Left hindlimb (tissue), 1 donor: ENCODE measurements around the gene ITPK1.

Experiments
- DNase-seq: peaks from one replicate; pipeline ENCODE4 v3.0.0-alpha.2; 2018

ITPK1 gene

DNA sequence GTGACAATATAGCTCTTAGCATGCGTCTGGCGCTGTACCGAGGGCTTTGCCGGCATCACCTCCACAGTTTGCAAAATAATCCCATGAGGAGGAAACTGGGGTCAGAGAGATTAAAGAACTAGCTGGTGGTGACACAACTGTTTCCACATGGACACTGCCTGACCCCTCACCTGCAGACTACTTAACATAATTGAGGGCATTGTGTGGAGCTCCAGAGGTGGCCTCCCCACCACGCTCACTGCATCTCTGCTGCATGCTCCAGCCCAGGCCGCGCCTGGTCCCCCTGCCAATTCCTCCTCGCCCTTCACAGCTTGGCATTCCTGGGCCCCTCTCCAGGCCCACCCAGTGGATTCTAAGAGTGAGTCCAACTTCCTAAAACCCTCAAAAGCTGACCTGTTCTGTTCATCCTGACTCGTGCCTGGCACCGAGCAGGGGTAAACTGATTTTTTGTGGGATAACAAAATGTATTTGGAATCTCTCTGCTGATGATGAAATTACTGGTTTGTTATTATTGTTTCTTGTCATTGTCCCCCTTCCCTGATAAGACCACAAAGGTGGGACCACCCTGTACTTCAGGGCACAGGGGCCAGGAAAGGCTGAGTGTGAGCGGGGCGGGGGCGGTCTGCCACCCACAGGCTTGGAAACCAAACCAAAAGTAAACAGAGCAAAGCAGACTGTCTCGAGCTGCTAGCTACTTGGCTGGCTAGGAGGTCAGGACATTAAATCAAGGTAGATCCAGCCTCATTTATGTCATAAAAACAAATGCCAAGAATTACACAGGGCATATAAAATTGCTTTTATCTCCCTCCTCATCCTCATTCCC, 152.2 kb downstream of the ITPK1 start:
- DNase-seq, result no peak

DNA sequence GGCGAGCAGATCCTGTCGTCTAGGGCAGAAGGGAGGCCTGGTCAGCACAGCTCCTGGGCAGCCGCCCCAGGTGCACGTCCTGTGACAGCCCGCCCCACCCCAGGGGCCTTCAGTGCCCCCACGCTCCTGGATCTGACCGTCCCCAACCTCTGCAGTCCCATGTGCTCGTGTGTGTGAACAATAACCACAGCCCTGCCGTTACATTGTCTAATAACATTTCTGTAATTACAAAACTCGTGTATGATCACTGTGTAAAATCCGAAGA, 153.0 kb downstream of the ITPK1 start:
- DNase-seq, result no peak

DNA sequence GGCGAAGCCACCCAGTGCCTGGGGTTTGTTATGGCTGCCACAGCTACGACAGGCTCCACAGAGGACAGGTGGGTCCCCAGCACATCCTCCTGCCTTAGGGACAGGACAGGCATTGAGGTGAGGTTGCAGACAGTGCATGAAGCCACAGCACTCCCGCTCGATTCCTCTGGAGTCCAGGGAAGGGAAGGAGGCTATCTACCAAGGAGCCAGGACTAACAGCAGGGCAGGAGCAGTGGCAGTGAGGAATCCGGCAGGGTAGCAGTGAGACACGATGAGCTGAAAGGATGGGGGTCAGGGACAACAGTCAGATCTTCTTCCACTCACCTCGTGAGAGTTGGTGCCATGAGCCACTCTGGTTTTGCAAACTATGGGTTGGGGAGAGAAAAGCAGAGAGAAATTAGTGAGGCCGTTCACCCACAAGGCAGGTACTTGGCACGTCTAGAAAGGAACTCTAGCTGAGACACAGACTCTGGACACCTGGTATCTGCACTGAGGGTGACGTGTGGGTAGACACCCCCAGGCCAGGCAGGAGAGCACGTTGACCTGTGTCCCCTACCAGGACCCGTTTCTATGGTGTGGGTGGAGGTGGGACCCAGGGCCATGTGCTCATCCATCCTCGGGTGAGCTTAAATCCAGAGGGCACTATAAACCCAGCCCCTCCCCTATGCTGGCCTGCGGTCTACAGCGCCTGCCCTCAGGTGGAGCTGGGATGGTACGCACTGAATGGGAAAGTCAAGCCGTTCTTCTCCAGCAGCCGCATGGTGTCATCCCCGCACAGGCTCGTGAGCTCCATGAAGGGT, 153.5 kb downstream of the ITPK1 start:
- DNase-seq, result no peak

DNA sequence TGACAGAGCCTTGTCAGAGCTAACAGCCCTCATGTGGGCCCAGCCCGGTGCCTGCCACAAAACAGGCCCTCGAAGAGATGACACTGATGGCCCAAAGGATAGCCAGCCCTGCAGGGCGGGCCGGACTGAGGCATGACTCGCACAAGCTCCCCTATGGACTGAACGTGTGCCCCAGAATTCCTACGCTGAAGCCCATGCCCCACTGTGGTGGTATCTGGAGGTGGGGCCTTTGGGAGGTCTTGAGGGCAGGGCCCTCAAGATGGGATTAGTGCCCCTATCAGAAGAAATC, 154.2 kb downstream of the ITPK1 start:
- DNase-seq, result no peak

DNA sequence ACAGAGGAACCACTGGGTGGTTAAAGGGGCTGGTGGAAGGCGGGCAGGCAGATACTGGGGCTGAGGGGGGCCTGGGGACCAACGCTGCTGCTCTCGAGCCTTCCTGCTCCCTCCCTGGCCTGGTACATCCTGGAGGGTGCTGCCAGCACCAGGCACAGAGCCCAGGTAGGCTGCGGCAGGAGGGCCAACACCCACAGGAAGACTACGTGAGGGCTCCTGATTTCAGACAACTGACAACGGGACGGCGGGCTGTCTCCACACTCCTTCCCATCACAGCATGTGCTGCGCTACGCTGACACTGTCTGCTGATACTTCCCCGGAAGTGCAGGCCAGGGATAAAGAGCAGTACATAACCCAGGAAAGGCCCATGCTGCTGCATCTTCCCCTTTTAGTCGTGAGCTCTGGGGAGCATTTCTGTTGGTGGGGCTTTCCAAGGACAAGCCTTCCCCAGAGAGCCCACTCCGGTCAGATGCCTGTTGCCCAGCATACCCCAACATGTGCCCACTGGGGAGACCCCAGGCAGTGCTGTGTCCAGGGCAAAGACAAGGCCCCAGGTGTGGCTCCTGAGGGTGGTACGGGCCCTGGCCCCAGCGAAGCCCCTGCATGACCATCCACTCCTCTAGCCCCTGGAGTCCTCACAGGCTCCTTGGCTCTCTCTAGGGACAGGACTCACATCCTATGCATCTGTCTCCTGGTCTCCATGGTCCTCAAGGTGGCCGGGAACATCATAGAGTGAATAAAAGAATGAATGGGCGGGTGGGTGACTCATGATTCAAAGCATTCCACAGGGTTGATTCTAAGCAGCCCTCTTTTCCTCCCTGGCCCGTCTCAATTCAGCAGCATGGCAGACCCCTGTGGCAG, 154.8 kb downstream of the ITPK1 start:
- DNase-seq, result no peak

DNA sequence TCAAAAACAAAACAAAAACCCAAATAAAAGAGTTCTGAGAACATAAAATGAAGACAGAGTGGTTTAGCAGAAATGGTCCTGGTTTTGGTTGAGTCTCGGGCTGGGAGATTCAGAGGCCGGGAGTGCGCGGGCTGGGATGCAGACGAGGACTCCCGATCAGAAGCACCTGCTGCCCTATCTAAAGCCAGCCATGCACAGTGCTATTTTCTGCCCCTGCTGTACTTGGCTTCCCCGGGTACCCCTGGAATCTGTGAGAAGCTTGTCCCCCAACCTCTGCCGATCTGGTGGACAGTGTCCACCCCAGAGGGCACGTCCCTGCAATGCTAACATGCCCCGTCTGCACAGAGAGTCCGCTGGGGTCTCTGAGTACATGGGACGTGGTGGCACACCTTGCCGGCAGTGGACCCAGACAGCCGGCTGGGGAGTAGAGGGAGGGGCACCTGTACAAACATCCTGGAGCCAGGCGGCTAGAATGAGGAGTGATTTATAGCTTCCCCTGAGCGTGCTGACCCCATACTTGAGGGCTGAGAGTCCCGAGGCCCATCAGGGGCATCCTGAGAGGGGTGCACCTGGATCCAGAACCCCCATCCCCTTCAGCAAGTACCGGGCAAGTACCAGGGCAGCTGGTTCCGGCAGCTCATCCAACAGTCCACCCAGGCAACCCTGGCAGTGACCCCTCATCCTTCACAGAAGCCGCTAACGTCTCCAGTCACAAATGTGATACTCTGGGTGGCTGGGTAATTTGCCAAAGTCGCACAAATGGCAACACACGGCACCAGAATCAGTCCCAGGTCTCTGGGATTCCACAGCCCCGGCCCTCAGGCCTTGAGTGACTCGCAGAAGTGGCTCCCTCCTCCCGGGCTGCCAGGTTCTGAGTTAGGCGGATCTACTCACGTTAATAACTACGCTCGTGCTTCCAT, 155.7 kb downstream of the ITPK1 start:
- peak; percentile 22 for DNase-seq

DNA sequence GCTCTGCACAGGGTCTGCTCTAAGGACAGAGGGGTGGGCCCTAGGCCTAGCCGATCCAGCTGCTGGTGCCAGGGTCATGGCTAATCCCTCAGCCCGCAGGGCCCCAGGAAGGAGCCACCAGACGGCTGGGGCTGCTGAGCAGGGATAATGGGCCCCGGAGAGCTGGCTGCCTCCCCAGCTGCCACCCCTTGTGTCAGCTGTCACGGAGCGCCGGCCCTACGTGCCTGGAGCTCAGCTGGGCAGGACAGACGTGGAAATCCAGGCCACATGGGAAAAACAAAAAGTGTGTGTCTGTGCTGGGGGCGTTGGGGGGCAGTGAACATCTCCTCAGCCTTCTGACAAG, 156.6 kb downstream of the ITPK1 start:
- DNase-seq, result peak; percentile 73

DNA sequence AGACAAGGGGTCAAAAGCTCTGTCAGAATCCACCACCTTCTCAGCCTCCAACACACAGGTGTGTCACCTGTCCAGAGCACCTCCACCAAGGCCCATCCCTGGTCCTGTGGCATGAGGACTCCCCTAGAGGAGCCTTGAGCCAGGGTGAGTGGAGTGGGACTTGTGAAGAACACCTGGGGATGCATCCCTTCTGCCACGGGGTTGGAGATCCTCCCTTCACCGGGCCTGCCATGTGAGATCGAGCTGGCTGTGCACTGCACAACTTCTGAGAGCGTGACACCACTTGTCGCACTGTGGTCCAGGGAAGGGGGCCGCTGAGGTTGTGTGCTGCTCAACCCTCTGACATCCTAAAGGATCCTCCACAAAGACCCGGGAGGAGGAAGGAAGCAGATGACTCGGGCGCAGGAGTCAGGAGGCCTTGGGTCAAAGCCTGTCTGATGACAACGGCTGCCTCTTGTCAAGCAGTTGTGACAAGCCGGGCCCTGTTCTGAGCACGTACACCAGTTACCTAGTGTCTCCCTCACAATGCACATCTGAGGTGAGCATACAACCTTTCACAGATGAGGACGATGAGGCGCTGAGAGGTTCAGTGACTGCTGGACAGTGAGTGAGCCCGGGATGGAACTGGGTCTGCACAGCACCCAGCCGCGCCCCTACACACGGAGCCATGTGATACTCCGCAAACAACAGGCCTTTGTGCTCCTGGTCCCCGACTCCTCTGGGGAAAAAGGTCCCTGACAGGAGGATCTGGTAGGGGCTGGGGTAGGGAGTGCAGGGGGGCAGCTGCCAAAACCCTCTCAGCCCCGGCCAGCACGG, 157.1 kb downstream of the ITPK1 start:
- no peak for DNase-seq

DNA sequence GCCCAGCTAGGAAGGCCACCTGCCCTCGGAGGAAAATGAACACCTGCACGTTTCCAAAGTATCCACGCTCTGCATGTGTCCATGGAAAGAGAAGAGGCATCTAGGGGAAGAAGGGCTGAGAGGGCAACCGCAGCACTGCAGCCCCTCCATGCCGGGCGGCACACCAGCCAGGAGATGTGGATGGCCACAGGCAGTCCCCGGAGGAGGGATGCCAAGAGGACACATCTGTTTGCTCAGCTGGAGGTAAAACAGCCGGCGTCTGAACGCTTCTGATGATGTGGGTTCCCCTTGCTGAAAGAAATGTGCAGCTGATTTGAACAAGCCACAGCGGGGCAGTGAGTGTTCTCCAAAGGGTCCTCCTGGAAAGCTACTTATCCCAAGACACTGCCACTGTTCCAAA, 158.8 kb downstream of the ITPK1 start:
- no peak for DNase-seq

DNA sequence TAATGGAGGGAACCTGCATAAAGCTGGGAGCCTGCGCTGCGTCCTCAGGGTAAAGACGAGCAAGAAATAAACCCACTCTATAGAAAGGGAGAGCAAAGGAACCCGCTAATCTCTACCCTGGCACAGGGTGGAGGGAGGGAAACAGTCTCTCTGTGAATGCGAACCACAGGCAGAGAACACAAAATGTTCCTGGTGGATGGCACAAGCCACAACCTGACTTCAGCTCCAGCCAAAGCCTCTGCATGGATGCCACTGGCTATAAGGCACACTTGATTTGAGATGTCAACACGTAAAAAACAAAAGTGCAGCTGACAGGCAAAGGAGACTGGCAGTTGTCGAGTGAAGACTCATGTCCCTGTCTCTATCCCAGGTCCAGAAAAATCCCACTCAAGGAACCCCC, 160.3 kb downstream of the ITPK1 start:
- no peak for DNase-seq

DNA sequence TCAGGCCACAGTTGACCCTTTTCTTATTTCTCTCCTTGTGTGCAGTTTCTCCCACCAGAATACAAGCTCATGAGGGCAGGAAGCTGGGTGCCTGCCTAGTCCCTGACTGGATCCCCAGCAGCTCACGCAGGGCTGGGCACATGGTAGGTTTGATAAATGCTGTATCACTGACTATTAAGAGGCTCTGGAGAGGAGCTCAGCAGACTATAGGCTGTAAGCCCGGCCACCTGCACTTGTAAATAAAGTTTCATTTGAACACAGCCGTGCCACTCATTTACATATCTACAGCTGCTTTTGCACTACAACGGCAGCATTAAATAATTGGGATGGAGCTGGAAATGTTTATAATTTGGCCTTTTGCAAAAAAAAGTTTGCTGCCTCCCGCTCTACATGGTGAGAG, 160.8 kb downstream of the ITPK1 start:
- DNase-seq, result no peak

DNA sequence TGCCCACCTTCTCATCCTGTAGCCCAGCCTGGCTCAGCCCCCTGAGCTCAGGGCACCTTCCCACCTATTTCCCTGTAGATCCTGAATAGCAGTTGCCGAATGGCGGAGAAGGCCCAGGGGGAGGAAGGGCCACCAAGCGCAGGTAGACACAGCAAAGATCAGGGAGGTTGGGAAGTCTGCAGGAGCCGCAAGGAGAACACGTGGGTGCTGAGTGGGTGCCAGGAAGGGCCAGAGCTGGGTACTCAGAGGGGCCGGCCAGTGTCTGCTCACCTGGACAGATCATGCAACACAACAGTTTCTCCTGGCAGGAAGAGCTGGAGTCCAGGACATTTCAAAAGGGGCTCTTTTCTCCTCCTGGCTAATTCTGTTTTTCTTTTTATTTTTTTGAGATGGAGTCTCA, 162.2 kb downstream of the ITPK1 start:
- no peak for DNase-seq

DNA sequence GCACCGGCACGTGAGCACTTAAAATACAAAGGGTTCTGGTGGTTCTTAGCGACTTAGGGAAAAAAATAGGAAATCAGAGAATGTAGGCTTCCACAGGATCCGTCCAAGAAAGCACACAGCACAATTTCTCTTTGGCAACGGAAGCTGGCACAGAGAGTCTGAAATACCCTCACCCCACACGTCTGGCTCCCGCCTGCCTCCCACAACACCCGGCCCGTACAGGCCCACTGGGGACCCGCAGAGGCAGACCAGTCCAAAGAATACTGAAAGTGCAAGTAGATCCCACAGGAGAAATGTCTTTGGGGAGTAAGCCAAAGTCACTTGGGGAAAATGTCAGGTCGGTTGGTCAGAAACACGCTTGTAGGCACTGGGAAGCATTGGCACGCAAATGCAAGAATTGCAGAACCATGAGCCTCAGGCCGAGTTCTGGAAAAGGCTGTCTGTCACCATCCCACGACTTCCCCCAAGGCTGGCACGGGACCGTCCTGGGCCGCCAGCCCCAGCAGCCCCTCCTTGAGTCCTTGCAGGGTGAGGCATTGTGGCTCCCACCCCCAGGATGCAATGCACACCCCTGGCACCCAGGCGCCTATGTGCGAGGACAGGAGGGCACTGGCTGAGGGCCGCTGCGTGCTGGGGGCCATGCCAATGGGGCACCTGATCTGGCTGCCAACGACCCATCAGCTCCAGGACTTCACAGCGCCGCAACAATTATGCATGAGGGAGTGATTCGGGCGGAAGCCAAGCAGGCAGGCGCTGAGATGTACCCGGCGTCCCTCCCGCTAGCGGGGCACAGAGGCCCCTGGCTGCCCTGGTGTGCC, 163.0 kb downstream of the ITPK1 start:
- no peak for DNase-seq

DNA sequence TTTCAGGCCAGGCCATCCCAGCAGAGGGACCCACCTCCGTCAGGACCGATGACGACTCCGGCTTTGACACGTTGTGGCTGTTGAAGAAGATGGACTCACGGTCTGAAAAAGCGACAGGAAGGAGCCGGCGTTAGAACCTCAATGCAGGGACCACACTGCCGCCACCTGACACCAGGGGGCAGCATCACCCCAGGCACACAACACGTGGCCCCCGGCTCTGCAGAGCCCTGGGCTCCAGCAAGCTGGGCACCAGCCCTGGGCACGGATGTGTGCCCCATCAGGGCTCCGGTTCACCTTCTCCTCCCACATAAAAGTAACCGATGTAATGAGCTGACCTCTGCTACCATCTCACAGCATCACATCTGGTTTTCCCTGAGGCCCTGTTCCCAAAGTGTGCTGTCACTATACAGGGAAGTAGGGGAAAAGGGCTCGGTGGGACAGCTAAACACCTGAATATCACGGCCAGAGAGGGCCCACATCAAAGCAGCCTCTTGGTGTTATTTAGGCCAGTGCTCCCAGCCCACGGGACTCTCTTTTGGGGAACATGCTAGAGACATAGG, 163.7 kb downstream of the ITPK1 start:
- DNase-seq, result peak; percentile 79

DNA sequence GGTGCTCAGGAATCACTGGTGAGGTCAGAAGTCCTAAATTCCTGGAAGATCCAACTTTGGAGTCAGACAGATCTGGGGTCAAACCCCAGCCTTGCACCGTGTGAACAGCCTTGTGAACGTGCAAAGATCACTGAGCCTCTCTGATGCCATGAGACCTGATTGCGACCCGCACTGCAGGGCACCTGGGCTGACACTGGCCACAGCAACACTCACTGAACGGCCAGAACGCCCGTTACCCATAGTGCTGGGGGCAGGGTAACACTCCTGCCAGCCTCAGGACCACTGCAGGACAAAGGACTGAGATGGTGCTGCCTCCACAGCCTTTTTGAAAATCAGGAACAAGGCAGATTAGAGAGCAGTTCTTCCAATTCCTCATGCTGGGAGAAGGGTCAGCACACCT, 164.5 kb downstream of the ITPK1 start:
- DNase-seq, result no peak

DNA sequence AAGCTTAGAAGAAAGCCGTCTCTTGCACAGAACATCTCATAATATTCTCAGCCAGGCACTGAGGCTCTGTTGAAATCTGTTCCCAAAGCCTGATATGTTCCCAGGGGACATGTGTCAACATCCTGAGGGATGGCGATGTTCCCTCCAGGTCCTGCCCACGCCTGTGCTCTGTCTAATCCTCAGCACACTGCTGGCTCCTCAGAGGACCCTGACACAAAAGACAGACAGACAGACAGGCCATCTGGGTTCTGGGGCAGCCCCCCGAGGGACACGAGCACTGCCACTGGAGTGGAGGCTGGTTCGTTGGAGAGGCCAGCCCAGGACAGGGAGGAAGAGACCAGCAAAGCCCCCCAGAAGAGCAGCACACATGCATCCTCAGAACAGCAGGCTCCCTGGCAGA, 165.0 kb downstream of the ITPK1 start:
- no peak for DNase-seq

DNA sequence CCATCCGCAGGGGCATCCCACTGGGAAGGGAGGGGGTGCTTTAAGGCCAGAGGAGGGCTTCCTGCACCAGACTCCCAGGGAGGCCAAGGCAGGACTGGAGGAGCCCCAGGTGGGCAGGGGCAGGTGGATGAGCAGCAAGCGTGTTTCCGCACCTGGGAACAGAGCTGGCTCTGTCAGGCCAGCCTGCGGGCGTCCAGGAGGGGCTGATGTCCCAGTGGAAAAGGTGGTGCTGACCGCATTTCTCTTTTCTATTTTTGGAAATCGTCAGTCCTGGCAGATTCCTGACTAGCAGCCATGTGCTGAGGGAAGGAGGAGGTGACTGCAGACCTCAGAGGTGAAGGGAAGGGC, 165.6 kb downstream of the ITPK1 start:
- DNase-seq, result no peak

DNA sequence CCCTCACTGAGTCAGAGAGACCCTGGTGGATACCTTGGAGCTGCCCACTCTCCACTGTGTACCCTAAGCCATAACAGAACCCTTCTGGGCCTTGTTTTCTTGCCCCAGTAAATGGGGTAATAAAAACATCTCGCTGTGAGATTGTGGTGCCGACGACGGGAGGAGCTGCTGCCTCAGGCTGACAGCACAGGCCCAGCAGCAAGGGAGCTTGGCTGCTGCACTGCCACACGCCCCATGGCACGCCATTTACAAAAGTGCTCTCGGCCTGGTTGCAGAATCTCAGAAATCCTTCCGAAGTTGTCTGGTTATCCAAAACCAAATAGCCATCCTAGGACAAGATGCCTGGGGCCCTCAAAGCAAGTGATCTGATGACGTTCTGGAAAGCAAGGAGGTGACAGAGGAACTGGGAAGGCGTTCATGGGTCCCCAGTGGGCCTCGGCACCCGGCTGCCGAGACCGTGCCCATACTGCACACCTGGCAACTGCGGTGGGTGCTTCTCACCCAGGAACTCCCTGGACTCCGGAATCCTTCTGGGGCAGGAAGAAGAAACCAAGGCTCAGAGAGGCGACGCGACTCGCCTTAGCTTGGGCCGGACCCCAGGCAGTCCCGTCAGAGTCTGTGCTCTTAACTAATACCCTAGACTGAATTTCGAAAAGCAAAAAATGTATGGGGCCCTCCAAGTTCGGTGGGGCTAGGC, 166.1 kb downstream of the ITPK1 start:
- DNase-seq, result no peak

DNA sequence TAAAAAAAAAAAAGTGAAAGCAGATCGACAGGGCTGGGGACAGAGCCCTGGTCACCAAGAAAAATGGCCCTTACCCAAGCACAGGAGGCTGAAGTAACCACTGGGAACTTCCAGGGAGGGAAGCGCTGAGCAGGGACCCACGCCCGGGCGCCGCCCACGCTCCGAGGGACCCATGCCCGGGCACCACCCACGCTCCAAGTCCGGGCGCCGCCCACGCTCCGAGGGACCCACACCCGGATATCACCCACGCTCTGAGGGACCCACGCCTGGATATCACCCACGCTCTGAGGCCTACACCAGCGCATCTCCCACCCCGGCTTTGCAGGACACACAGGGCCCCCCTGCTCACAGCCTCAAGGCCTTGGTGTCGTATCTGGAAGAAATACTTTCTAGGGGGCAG, 167.1 kb downstream of the ITPK1 start:
- no peak for DNase-seq

DNA sequence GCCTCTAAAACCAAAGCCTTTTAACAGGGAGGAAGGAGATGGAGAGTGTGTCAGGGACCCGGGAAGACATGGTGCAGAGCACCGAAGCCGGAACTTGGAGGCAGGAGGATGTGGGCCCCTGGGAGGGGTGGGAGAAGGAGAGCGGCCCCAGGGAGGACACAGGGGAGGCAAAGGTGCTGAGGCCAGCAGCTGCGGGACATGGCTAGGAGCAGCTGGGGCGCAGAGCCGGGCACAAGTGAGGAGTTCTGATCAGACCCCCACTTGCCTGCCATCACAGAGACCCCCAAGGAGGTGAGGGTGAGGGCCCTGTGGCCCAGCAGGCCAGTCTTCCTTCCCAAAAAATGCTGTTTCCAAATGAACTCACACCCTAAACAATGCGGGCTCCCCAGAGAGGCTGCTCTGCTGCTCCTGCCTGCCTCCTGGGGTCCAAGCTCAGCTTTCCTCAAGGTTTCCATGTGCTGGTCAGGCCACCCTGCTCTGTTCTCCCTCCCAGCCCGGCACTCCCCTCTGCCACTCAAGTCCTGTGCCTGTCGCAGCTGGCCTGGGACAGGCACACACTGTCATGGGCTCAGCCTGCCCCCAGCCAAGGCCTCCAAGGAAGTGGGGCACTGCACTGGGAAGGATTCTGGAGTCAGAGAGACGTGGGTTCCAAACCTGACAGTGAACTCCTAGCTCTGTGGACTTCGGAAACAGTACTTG, 168.7 kb downstream of the ITPK1 start:
- no peak for DNase-seq
